Esophagus squamous epithelium (tissue), 5 donors: Measurements from ENCODE around the gene MYO7B. TPM values are rescaled to one million over a fixed set of nuclear protein-coding genes. Genes with fewer than 3 reads are reported as not detected.

ENCODE experiments used
- DNase-seq: peaks from one replicate; lab custom pipeline; 2025; lab: John Stamatoyannopoulos, UW
- H3K27ac ChIP-seq, 4 donors: fragments of 200-600 bp; sonication (generic); one replicate each; pipeline ENCODE4 v1.5.1; 2016 to 2019; ENCODE audit warnings: mild to moderate bottlenecking in 1 of 4
- H3K27me3 ChIP-seq, 4 donors: fragments of 200-600 bp; sonication (generic); 1 replicate in 3 of 4; 2 replicates in 1 of 4; pipeline versions ENCODE4 v1.5.1 to v1.6.0; 2017 to 2021; ENCODE audit warnings: antibody characterized with exemption in 1 of 4
- H3K36me3 ChIP-seq, 3 donors: fragments of 200-600 bp; sonication (generic); one replicate each; pipeline ENCODE4 v1.5.1; 2016 to 2019
- H3K4me1 ChIP-seq, 3 donors: fragments of 200-600 bp; sonication (generic); one replicate each; pipeline ENCODE4 v1.5.1; 2017 to 2019
- H3K4me3 ChIP-seq, 4 donors: fragments of 200-600 bp; sonication (generic); 1 replicate in 3 of 4; 2 replicates in 1 of 4; pipeline ENCODE4 v1.5.1; 2016 to 2019; ENCODE audit warnings: mild to moderate bottlenecking in 2 of 4, moderate library complexity in 1 of 4
- H3K9me3 ChIP-seq, 3 donors: fragments of 200-600 bp; sonication (generic); one replicate each; pipeline ENCODE4 v1.5.1; 2016 to 2019
- POLR2A ChIP-seq, 4 donors: fragments of 450-650 bp; IDR thresholded peaks; one replicate each; pipeline ENCODE4 v1.6.1; 2017; ENCODE audit warnings: antibody characterized with exemption in 4 of 4, mild to moderate bottlenecking in 4 of 4, moderate library complexity in 3 of 4
- WGBS, 2 donors: methylation state at CpG; one replicate each; pipeline ENCODE4 v1.1.5; 2018; 5-methylcytosine and 5-hydroxymethylcytosine counted together
- intact Hi-C: fragments of 100-400 bp; cut with DNase I; formaldehyde crosslinking; loops from one replicate; pipeline ENCODE4 v1.15.0; 2022
- total RNA-seq, 4 donors: library from RNA; depleted of rRNA; stranded (reverse); fragments of >200 nt; gene quantifications; one replicate each; pipeline ENCODE4 v1.1.0, GENCODE V29; 2016
- TF ChIP-seq, protein P1 (sequence below), 6 experiments: fragments of 450-650 bp in 4 of 6; fragments of 200-600 bp in 2 of 6; sonication (generic) in 2 of 6; IDR thresholded peaks; one replicate each; pipeline ENCODE4 v1.5.1; 2016 to 2019; ENCODE audit warnings: antibody characterized with exemption in 6 of 6, mild to moderate bottlenecking in 4 of 6, moderate library complexity in 4 of 6
- donor health status: DM: yes; HTN: yes; CAD: no.

The MYO7B gene
- total RNA-seq, 4 donors from 2014 or later, result 0.19 TPM; not detected in 3

DNA sequence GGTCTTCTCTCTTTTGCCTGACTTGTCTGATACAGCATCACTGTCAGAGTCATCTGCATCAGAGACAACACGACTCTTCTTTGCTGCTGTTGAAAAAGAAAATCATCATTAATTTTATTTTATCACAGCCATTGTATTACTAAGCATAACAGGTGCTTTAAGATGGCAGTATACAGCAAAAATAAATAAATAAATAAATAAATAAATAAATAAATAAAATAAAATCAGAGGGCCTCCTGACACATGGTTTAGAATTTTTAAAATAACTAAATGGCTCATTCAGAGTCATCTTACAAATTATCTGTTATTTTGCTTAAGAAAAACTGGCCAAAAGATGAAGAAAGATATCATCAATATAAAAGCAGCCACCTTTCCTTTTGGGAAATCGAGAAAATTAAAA is 32.0 kb upstream of the MYO7B start:
- Histone ChIP-seq H3K4me3 (no peak overlapping the region), H3K4me1 (peaks cover 5 to 18% (median 8%) of the 10 kb centered on the region in 3 donors), H3K27ac (no peak overlapping the region), H3K36me3 (peaks cover 12 to 73% (median 27%) of the 10 kb centered on the region in 3 donors), H3K9me3 (no peaks in the 10 kb centered on the region), H3K27me3 (no peaks in the 10 kb centered on the region)
- 90 to 93% methylated on average over 2 of the region's 2 CpGs for WGBS, 2 donors
- intact Hi-C loops, result no loop called here
- no peak for DNase-seq
- TF ChIP-seq, protein P1, sequence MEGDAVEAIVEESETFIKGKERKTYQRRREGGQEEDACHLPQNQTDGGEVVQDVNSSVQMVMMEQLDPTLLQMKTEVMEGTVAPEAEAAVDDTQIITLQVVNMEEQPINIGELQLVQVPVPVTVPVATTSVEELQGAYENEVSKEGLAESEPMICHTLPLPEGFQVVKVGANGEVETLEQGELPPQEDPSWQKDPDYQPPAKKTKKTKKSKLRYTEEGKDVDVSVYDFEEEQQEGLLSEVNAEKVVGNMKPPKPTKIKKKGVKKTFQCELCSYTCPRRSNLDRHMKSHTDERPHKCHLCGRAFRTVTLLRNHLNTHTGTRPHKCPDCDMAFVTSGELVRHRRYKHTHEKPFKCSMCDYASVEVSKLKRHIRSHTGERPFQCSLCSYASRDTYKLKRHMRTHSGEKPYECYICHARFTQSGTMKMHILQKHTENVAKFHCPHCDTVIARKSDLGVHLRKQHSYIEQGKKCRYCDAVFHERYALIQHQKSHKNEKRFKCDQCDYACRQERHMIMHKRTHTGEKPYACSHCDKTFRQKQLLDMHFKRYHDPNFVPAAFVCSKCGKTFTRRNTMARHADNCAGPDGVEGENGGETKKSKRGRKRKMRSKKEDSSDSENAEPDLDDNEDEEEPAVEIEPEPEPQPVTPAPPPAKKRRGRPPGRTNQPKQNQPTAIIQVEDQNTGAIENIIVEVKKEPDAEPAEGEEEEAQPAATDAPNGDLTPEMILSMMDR (IDR thresholded peaks at IDR 0.05), result no peak
- TF ChIP-seq POLR2A (IDR thresholded peaks at IDR 0.05), result no peak

DNA sequence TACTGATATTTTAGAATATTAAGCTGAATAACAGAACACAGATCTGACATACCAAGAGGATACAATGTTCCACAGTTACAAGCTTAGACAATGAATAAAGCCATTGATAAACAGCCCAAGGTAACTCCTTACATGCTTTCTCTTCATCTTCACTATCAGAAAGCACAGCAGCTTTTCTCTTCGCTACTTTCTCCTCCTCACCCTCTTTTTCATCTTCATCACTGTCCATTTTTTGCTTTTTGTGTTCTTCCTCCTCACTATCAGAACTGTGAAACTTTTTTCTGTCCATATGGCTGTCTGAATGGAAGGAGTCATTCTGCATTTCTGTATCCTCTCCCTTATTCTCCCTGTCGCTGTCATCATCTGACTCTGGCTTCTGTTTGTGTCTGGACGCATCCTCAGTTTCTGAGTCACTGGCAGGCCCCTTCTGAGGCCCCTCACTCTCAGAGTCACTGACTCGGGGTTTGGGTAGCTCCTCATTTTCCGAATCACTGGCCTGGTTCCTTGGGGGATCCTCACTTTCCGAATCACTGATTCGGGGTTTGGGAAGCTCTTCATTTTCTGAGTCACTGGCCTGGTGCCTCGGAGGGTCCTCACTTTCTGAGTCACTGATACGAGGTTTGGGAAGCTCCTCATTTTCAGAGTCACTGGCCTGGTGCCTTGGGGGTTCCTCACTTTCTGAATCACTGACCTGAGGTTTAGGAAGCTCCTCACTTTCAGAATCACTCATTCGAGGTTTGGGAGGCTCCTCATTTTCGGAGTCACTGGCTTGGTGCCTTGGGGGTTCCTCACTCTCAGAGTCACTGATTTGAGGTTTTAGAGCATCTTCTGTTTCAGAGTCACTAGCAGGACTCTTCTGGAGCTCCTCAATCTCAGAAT is 30.7 kb upstream of the MYO7B start:
- intact Hi-C loops, result no loop called here
- Histone ChIP-seq H3K36me3 (peaks cover 12 to 60% (median 23%) of the 10 kb centered on the region in 3 donors), H3K27ac (no peak overlapping the region), H3K4me1 (peaks cover 8 to 28% (median 11%) of the 10 kb centered on the region in 3 donors), H3K9me3 (no peaks in the 10 kb centered on the region), H3K27me3 (no peaks in the 10 kb centered on the region), H3K4me3 (no peak overlapping the region)
- WGBS, 2 donors, result 78 to 79% methylated on average over 4 to 11 of the region's 11 CpGs
- no peak for DNase-seq
- TF ChIP-seq POLR2A (IDR thresholded peaks at IDR 0.05), result no peak
- TF ChIP-seq, protein P1 (IDR thresholded peaks at IDR 0.05), result no peak

DNA sequence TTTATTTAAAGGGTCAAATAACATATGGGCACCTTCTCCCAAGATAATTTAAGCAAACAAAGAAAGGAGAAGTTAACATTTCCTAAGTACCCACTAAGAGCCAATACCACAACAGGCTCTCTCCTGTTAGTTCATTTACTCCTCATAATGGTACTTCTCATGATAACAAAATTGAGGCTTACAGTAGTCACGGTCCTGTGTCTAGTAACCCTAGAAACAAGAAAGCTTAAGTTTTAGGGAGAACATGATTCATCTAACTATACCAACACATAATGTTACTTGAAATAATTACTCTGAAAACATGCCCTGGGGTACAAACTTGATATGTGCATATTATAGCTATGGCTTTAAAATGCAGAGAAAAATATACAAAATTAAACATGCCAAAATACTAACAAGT is 29.0 kb upstream of the MYO7B start:
- 63 to 78% methylated on average over 1 of the region's 1 CpG for WGBS, 2 donors
- intact Hi-C loops, result no loop called here
- no peaks in the 10 kb centered on the region for H3K9me3 ChIP-seq
- peaks cover 12 to 42% (median 23%) of the 10 kb centered on the region in 3 donors for H3K36me3 ChIP-seq
- no peak overlapping the region for H3K4me3 ChIP-seq
- no peaks in the 10 kb centered on the region for H3K27me3 ChIP-seq
- TF ChIP-seq POLR2A (IDR thresholded peaks at IDR 0.05), result no peak
- TF ChIP-seq, protein P1 (IDR thresholded peaks at IDR 0.05), result no peak
- no peak overlapping the region for H3K27ac ChIP-seq
- DNase-seq, result no peak
- H3K4me1 ChIP-seq, result peaks cover 8 to 28% (median 11%) of the 10 kb centered on the region in 3 donors

DNA sequence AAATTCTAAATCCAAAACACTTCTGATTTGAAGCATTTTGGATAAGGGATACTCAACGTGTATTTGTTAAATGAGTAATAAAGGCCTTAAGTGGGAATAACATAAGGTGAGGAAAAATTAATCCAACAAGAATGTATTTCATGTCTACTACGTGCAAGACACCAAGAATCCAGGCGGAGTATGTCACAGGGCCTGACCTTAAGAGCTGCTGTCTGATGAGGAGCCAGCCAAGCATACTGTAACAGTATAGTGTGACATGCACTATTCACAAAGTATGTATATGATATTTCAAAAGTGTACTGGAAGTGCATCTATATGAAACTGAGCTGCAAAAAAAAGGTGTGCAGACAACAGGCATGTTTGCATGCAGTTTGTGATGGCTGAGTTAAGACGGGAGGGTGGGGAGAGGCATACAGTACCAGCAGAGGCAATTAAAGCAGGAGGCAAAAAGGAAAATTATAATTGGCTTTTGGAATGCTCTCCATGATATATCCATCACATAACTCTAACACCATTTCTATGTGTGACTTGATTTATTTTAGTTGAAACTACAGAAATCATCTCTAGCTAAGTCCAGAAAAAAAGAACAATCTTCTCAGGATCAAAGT is 27.4 kb upstream of the MYO7B start:
- intact Hi-C loops, result no loop called here
- whole genome bisulfite sequencing, 2 donors, result 67 to 71% methylated on average over 4 of the region's 4 CpGs
- peaks cover 8 to 35% (median 11%) of the 10 kb centered on the region in 3 donors for H3K4me1 ChIP-seq

More for the DNA sequence above, 27.4 kb upstream of the MYO7B start:
- Histone ChIP-seq H3K27me3 (no peaks in the 10 kb centered on the region), H3K4me3 (no peak overlapping the region), H3K36me3 (peaks cover 6 to 36% (median 10%) of the 10 kb centered on the region in 3 donors), H3K9me3 (no peaks in the 10 kb centered on the region), H3K27ac (peak overlapping the region in 2 of 4 donors; percentile 60 to 66)
- TF ChIP-seq, protein P1 (IDR thresholded peaks at IDR 0.05), result no peak
- TF ChIP-seq POLR2A (IDR thresholded peaks at IDR 0.05), result no peak
- DNase-seq, result no peak
